Natural killer cell (primary cell): ENCODE results near the gene CYB561D1. TPM values are rescaled to one million over a fixed set of nuclear protein-coding genes. Genes with fewer than 3 reads are reported as not detected.

ENCODE experiments used
- ATAC-seq, 3 donors: fragments of 150-1000 bp in 2 of 3; fragments of 200-7000 bp in 1 of 3; cut with Tn5 transposase; 1 replicate in 1 of 3; 2 replicates in 2 of 3; pipeline ENCODE4 v1.10.0; 2021; ENCODE audit warnings: mild to moderate bottlenecking in 2 of 3, moderate library complexity in 2 of 3
- DNase-seq, 2 donors: peaks; one replicate each; pipeline versions ENCODE4 v3.0.0 to v3.0.0-alpha.2; 2013 to 2021; ENCODE audit warnings: mixed read lengths in 1 of 2
- H3K27ac ChIP-seq: one replicate; pipeline ENCODE4 v1.5.1; 2013; ENCODE audit warnings: mild to moderate bottlenecking, low read length
- H3K27me3 ChIP-seq: one replicate; pipeline ENCODE4 v1.6.1; 2013; ENCODE audit warnings: low read length; ENCODE audit not compliant: control insufficient read depth, insufficient read depth
- H3K36me3 ChIP-seq: one replicate; pipeline ENCODE4 v1.6.1; 2013; ENCODE audit warnings: low read length; ENCODE audit not compliant: control insufficient read depth, insufficient read depth
- H3K4me1 ChIP-seq: one replicate; pipeline ENCODE4 v1.6.1; 2013; ENCODE audit warnings: low read length; ENCODE audit not compliant: control insufficient read depth, insufficient read depth
- H3K4me3 ChIP-seq: one replicate; pipeline ENCODE4 v1.5.1; 2013; ENCODE audit warnings: low read length
- H3K9me3 ChIP-seq: one replicate; pipeline ENCODE4 v1.6.1; 2013; ENCODE audit warnings: low read length; ENCODE audit not compliant: control insufficient read depth, insufficient read depth
- H3K27ac Mint-ChIP-seq, 2 donors: one replicate each; pipeline ENCODE4 v1.8.0; 2022; ENCODE audit warnings: mild to moderate bottlenecking in 2 of 2, mixed read lengths in 2 of 2, moderate library complexity in 1 of 2
- H3K27me3 Mint-ChIP-seq, 2 donors: one replicate each; pipeline ENCODE4 v1.8.0; 2022; ENCODE audit warnings: low read depth in 2 of 2, mixed read lengths in 2 of 2
- H3K36me3 Mint-ChIP-seq: one replicate; pipeline ENCODE4 v1.8.0; 2022; ENCODE audit warnings: mixed read lengths
- H3K4me1 Mint-ChIP-seq, 2 donors: one replicate each; pipeline ENCODE4 v1.8.0; 2022; ENCODE audit warnings: mixed read lengths in 2 of 2
- H3K4me3 Mint-ChIP-seq: one replicate; pipeline ENCODE4 v1.8.0; 2022; ENCODE audit warnings: mild to moderate bottlenecking, moderate library complexity, mixed read lengths
- H3K9me3 Mint-ChIP-seq, 2 donors: one replicate each; pipeline ENCODE4 v1.8.0; 2022; ENCODE audit warnings: mixed read lengths in 2 of 2
- CTCF ChIP-seq: fragments of 200-600 bp; IDR thresholded peaks from one replicate; pipeline ENCODE4 v1.8.0; 2022; ENCODE audit warnings: antibody characterized with exemption
- WGBS: methylation state at CpG from one replicate; pipeline ENCODE4 v1.1.7; 2013; ENCODE audit warnings: missing lambda C conversion rate; ENCODE audit not compliant: insufficient coverage; 5-methylcytosine and 5-hydroxymethylcytosine counted together
- intact Hi-C: fragments of 100-400 bp; cut with micrococcal nuclease; formaldehyde crosslinking; loops from one replicate; pipeline ENCODE4 v1.14.2; 2022
- total RNA-seq, 4 donors: library from RNA; stranded (reverse); fragments of 120-200 nt in 1 of 4; gene quantifications; one replicate each; pipeline versions ENCODE4 v1.2.3 to v1.2.4, GENCODE V29; 2013 to 2022

The CYB561D1 gene
- total RNA-seq, 3 donors from 2014 or later (not counting 1 experiment from before 2014, with no cell fraction given): 21.1 to 36.0 (median 34.7) TPM

GRCh38 chr1:109482242-109482641 lies 11.7 kb upstream of the CYB561D1 start:
- H3K4me1 Mint-ChIP-seq: peaks cover 22 to 24% of the 10 kb centered on the region in 2 donors

GRCh38 chr1:109482791-109483671 lies 10.9 kb upstream of the CYB561D1 start:
- peak; percentile 22 to 31 (median 23) for ATAC-seq

More at GRCh38 chr1:109482242-109482641, 11.7 kb upstream of the CYB561D1 start:
- peak overlapping the region in 1 of 2 donors; percentile 83 for H3K27ac Mint-ChIP-seq
- no peaks in the 10 kb centered on the region for H3K36me3 Mint-ChIP-seq
- ATAC-seq (no peak), DNase-seq (no peak)
- H3K9me3 Mint-ChIP-seq: no peaks in the 10 kb centered on the region
- intact Hi-C loops: loop anchor here (5.0 kb wide), 1 partner anchor 235 kb away; the partner anchor contains the start of gene CELSR2
- Histone ChIP-seq H3K4me3 (no peak overlapping the region), H3K36me3 (no peaks in the 10 kb centered on the region), H3K27ac (no peak overlapping the region), H3K4me1 (peaks cover 22% of the 10 kb centered on the region), H3K9me3 (no peaks in the 10 kb centered on the region), H3K27me3 (peaks cover 5% of the 10 kb centered on the region)
- peak overlapping the region; percentile 93 for H3K4me3 Mint-ChIP-seq
- H3K27me3 Mint-ChIP-seq: peaks cover 23 to 28% of the 10 kb centered on the region in 2 donors
- TF ChIP-seq CTCF: no peak

GRCh38 chr1:109483672-109484518 lies 10.0 kb upstream of the CYB561D1 start, which contains the start of gene ATXN7L2:
ATXN7L2 (plus strand) TSS chr1:109483905; CDS start chr1:109483954, 49 bp downstream.
- Histone ChIP-seq H3K27me3 (no peaks in the 10 kb centered on the region), H3K9me3 (no peaks in the 10 kb centered on the region), H3K27ac (peak within 1 kb of the TSS; percentile 96), H3K4me1 (peaks cover 17% of the 10 kb centered on the region), H3K36me3 (no peaks in the 10 kb centered on the region), H3K4me3 (peak within 1 kb of the TSS; percentile 52)
- peaks cover 14 to 20% of the 10 kb centered on the region in 2 donors for H3K27me3 Mint-ChIP-seq
- WGBS: under 1% methylated on average over 68 of the region's 73 CpGs
- intact Hi-C loops: loop anchor here (1.0 to 5.0 kb wide), 4 partner anchors 10 to 237 kb away; partner anchors contain the start of genes CELSR2, CYB561D1, PSMA5 and SYPL2
- H3K36me3 Mint-ChIP-seq: no peaks in the 10 kb centered on the region
- H3K4me1 Mint-ChIP-seq: peaks cover 22 to 24% of the 10 kb centered on the region in 2 donors
- ATAC-seq (peak; percentile 83 to 93 (median 85)), DNase-seq (peak; percentile 88 to 97)
- H3K27ac Mint-ChIP-seq: peak within 1 kb of the TSS; percentile 83 to 87
- TF ChIP-seq CTCF: no peak
- H3K4me3 Mint-ChIP-seq: peak within 1 kb of the TSS; percentile 93
- H3K9me3 Mint-ChIP-seq: no peaks in the 10 kb centered on the region

More at GRCh38 chr1:109482791-109483671, 10.9 kb upstream of the CYB561D1 start:
- intact Hi-C loops: loop anchor here (1.0 to 5.0 kb wide), 4 partner anchors 11 to 236 kb away; partner anchors contain the start of genes CELSR2, CYB561D1, PSMA5 and SYPL2
- H3K9me3 Mint-ChIP-seq: no peaks in the 10 kb centered on the region
- H3K4me1 Mint-ChIP-seq: peaks cover 22 to 24% of the 10 kb centered on the region in 2 donors
- Histone ChIP-seq H3K36me3 (no peaks in the 10 kb centered on the region), H3K27ac (peak overlapping the region; percentile 37), H3K4me1 (peaks cover 17% of the 10 kb centered on the region), H3K27me3 (peaks cover 1% of the 10 kb centered on the region), H3K4me3 (peak overlapping the region; percentile 48), H3K9me3 (no peaks in the 10 kb centered on the region)
- TF ChIP-seq CTCF: no peak
- DNase-seq: peak; percentile 33 to 71
- H3K4me3 Mint-ChIP-seq: peak overlapping the region; percentile 93
- H3K36me3 Mint-ChIP-seq: no peaks in the 10 kb centered on the region
- 7% methylated on average over 22 of the region's 29 CpGs for WGBS
- peak overlapping the region; percentile 83 to 87 for H3K27ac Mint-ChIP-seq
- H3K27me3 Mint-ChIP-seq: peaks cover 22 to 28% of the 10 kb centered on the region in 2 donors
